Coronary artery (tissue), 2 donors: ENCODE data around the gene KNTC1.
"Not testable (repeated sequence)": the region's sequence is repeated elsewhere in the genome, so short reads cannot be mapped to it uniquely, and the experiment has no call there.

Experiments
- DNase-seq: peaks from one replicate; pipeline ENCODE4 v3.0.0-alpha.2; 2017; ENCODE audit warnings: low spot score
- H3K27ac ChIP-seq, 2 donors: fragments of 200-600 bp; sonication (generic); one replicate each; pipeline ENCODE4 v1.5.1; 2016 to 2019
- H3K4me3 ChIP-seq: fragments of 200-600 bp; sonication (generic); 2 replicates; pipeline ENCODE4 v1.5.1; 2016; ENCODE audit warnings: mild to moderate bottlenecking, moderate library complexity
- CTCF ChIP-seq: fragments of 200-600 bp; sonication (generic); IDR thresholded peaks from one replicate; pipeline ENCODE4 v1.5.1; 2019; ENCODE audit warnings: antibody characterized with exemption

Gene KNTC1

GRCh38 chr12:122615780-122616179 is 88.7 kb downstream of the KNTC1 start:
- DNase-seq, result no peak
- no peak for TF ChIP-seq CTCF
- no peak overlapping the region for H3K4me3 ChIP-seq
- H3K27ac ChIP-seq, result no peak overlapping the region

- Histone ChIP-seq H3K27ac (no peak overlapping the region), H3K4me3 (no peak overlapping the region)
- no peak for DNase-seq
- no peak for TF ChIP-seq CTCF
Measured at GRCh38 chr12:122635471-122635870, 108.4 kb downstream of the KNTC1 start.

GRCh38 chr12:122643207-122643805 is 116.3 kb downstream of the KNTC1 start:
- DNase-seq, result no peak
- H3K27ac ChIP-seq, result no peak overlapping the region
- no peak overlapping the region for H3K4me3 ChIP-seq
- TF ChIP-seq CTCF, result no peak

- Histone ChIP-seq H3K4me3 (no peak overlapping the region), H3K27ac (no peak overlapping the region)
- no peak for DNase-seq
- no peak for TF ChIP-seq CTCF
Measured at GRCh38 chr12:122646517-122647217, 119.6 kb downstream of the KNTC1 start.

- no peak overlapping the region for H3K27ac ChIP-seq
- TF ChIP-seq CTCF, result no peak
- no peak overlapping the region for H3K4me3 ChIP-seq
- DNase-seq, result no peak
Measured at GRCh38 chr12:122651520-122652224, 124.6 kb downstream of the KNTC1 start.

- not testable (repeated sequence) for DNase-seq, H3K27ac ChIP-seq, H3K4me3 ChIP-seq
Measured at GRCh38 chr12:122653291-122653690, 126.2 kb downstream of the KNTC1 start.

- DNase-seq, result no peak
- Histone ChIP-seq H3K27ac (no peak overlapping the region), H3K4me3 (no peak overlapping the region)
- TF ChIP-seq CTCF, result no peak
Measured at GRCh38 chr12:122656298-122656697, 129.2 kb downstream of the KNTC1 start.
